Adrenal gland (tissue), 5 donors: ENCODE measurements around the gene MRPS22.

Experiments
- CTCF ChIP-seq, 6 experiments: fragments of 450-650 bp in 4 of 6; fragments of 200-600 bp in 2 of 6; sonication (generic) in 1 of 6; IDR thresholded peaks; 1 replicate in 5 of 6; 2 replicates in 1 of 6; pipeline versions ENCODE4 v1.5.1 to v1.8.0; 2016 to 2021; ENCODE audit warnings: antibody characterized with exemption in 6 of 6, mild to moderate bottlenecking in 2 of 6, moderate library complexity in 1 of 6
- POLR2A ChIP-seq, 2 donors: fragments of 450-650 bp; IDR thresholded peaks; one replicate each; pipeline ENCODE4 v1.6.1; 2017; ENCODE audit warnings: antibody characterized with exemption in 2 of 2, mild to moderate bottlenecking in 2 of 2, moderate library complexity in 1 of 2
- donor health status: DM: no; HTN: no; CAD: no.

DNA sequence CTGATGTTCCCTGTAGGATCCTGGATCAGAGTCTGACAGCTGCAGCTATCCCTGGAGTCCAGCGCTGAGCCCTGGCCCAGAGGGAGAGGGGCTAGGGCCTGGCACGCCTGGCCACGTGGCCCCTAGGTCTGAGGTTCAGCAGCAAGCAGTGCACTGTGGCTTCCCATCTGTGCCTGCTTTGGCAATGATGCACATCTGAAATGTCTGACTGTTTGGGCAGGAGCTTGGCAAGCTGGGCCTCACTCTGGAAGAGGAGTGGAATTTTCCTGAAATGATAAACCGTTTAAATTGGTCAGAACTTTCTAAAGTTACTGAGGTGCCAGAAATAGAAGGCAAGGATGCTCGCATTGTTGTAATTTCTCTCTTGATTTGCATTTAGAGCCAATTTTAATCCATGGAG is 48.8 kb upstream of the MRPS22 start:
- no peak for TF ChIP-seq CTCF (IDR thresholded peaks at IDR 0.05)
- peak in 1 of 2 donors; percentile 21 for TF ChIP-seq POLR2A (IDR thresholded peaks at IDR 0.05)
